Fibroblast of the conjunctiva (primary cell): ENCODE results near the gene CCDC60.

Experiments used
- DNase-seq: peaks from one replicate; pipeline ENCODE4 v3.0.0-alpha.2; 2010; ENCODE audit warnings: low read depth

CCDC60 gene

GRCh38 chr12:119334430-119335170 lies at the start of gene CCDC60:
Gene CCDC60 (plus strand): TSS chr12:119334729. CDS start chr12:119335177, 448 bp downstream.
- DNase-seq = no peak

- no peak for DNase-seq
These were observed 46.0 kb upstream of the CCDC60 start for GRCh38 chr12:119288576-119288975.

- no peak for DNase-seq
These were observed 41.5 kb upstream of the CCDC60 start for GRCh38 chr12:119292893-119293630.

- DNase-seq = no peak
These were observed 40.3 kb upstream of the CCDC60 start for GRCh38 chr12:119294211-119294610.

- DNase-seq = no peak
These were observed 38.0 kb upstream of the CCDC60 start for GRCh38 chr12:119296535-119296934.

- DNase-seq = no peak
These were observed 35.4 kb upstream of the CCDC60 start for GRCh38 chr12:119299130-119299529.

GRCh38 chr12:119301379-119301778 lies 33.1 kb upstream of the CCDC60 start:
- DNase-seq = no peak

GRCh38 chr12:119302451-119303080 lies 32.0 kb upstream of the CCDC60 start:
- DNase-seq = no peak

GRCh38 chr12:119306593-119306992 lies 27.9 kb upstream of the CCDC60 start:
- no peak for DNase-seq

- DNase-seq = no peak
These were observed 26.8 kb upstream of the CCDC60 start for GRCh38 chr12:119307747-119308146.

GRCh38 chr12:119308708-119309456 lies 25.6 kb upstream of the CCDC60 start:
- DNase-seq = no peak

- no peak for DNase-seq
These were observed 22.7 kb upstream of the CCDC60 start for GRCh38 chr12:119311878-119312277.

GRCh38 chr12:119312904-119313303 lies 21.6 kb upstream of the CCDC60 start:
- no peak for DNase-seq

- DNase-seq = no peak
These were observed 20.2 kb upstream of the CCDC60 start for GRCh38 chr12:119314290-119314689.

GRCh38 chr12:119319638-119320037 lies 14.9 kb upstream of the CCDC60 start:
- DNase-seq = no peak

- no peak for DNase-seq
These were observed 13.9 kb upstream of the CCDC60 start for GRCh38 chr12:119320678-119321077.

GRCh38 chr12:119322301-119322723 lies 12.2 kb upstream of the CCDC60 start:
- DNase-seq = no peak

GRCh38 chr12:119325813-119326212 lies 8.7 kb upstream of the CCDC60 start:
- DNase-seq = no peak

GRCh38 chr12:119326341-119326740 lies 8.2 kb upstream of the CCDC60 start:
- DNase-seq = no peak

GRCh38 chr12:119327471-119327870 lies 7.1 kb upstream of the CCDC60 start:
- DNase-seq = no peak

GRCh38 chr12:119328111-119328510 lies 6.4 kb upstream of the CCDC60 start:
- no peak for DNase-seq
